ENCODE measurements around the gene ZNF774.

- no peak for TF ChIP-seq POLR2AphosphoS5 (IDR thresholded peaks at IDR 0.05)
- TF ChIP-seq CTCF (IDR thresholded peaks at IDR 0.05): no peak
- no peak for TF ChIP-seq POLR2A (IDR thresholded peaks at IDR 0.05)
- TF ChIP-seq EP300 (IDR thresholded peaks at IDR 0.05): no peak
Observed at GRCh38 chr15:90322538-90322937, 29.5 kb upstream of the ZNF774 start.
